ENCODE measurements around the gene N4BP3. TPM values are rescaled to one million over a fixed set of nuclear protein-coding genes. Genes with fewer than 3 reads are reported as not detected.
"Not testable (repeated sequence)": the region's sequence is repeated elsewhere in the genome, so short reads cannot be mapped to it uniquely, and the experiment has no call there.

N4BP3 gene
- total RNA-seq, 3 donors from 2014 or later: 0.32 to 9.8 (median 4.9) TPM

- H3K27me3 ChIP-seq: peaks cover 0 to 7% of the 10 kb centered on the region in 2 donors
- intact Hi-C loops (cut with DNase I; ENCODE audit: low total_unique reads): loop anchor here (10.0 kb wide), 1 partner anchor 72 kb away; no protein-coding TSS in a partner anchor
These were observed 40.6 kb upstream of the N4BP3 start for GRCh38 chr5:178072749-178073148.

GRCh38 chr5:178074266-178074952 is 38.9 kb upstream of the N4BP3 start:
- Histone ChIP-seq H3K27ac (no peak overlapping the region), H3K36me3 (no peaks in the 10 kb centered on the region), H3K4me1 (no peaks in the 10 kb centered on the region), H3K27me3 (peaks cover 0 to 7% of the 10 kb centered on the region in 2 donors), H3K9me3 (no peaks in the 10 kb centered on the region), H3K4me3 (no peak overlapping the region)
- intact Hi-C loops (cut with DNase I; ENCODE audit: low total_unique reads): loop anchor here (10.0 kb wide), 1 partner anchor 70 kb away; no protein-coding TSS in a partner anchor
- no peak for DNase-seq (ENCODE audit: low spot score in 2 of 2)
- TF ChIP-seq POLR2AphosphoS5 (IDR thresholded peaks at IDR 0.05) (no peak), POLR2A (IDR thresholded peaks at IDR 0.05) (no peak), CTCF (IDR thresholded peaks at IDR 0.05) (no peak)

More at GRCh38 chr5:178072749-178073148, 40.6 kb upstream of the N4BP3 start:
- DNase-seq (ENCODE audit: low spot score in 2 of 2): no peak
- no peaks in the 10 kb centered on the region for H3K9me3 ChIP-seq
- no peak overlapping the region for H3K27ac ChIP-seq
- H3K4me1 ChIP-seq: no peaks in the 10 kb centered on the region
- no peak for TF ChIP-seq POLR2AphosphoS5 (IDR thresholded peaks at IDR 0.05)
- no peak for TF ChIP-seq POLR2A (IDR thresholded peaks at IDR 0.05)
- no peak for TF ChIP-seq CTCF (IDR thresholded peaks at IDR 0.05)
- no peaks in the 10 kb centered on the region for H3K36me3 ChIP-seq
- no peak overlapping the region for H3K4me3 ChIP-seq

GRCh38 chr5:178076965-178077364 is 36.4 kb upstream of the N4BP3 start:
- H3K27ac ChIP-seq; H3K36me3 ChIP-seq; DNase-seq (ENCODE audit: low spot score in 2 of 2); H3K9me3 ChIP-seq; H3K27me3 ChIP-seq; H3K4me1 ChIP-seq; H3K4me3 ChIP-seq: not testable (repeated sequence)
- intact Hi-C loops (cut with DNase I; ENCODE audit: low total_unique reads): loop anchor here (10.0 kb wide), 1 partner anchor 68 kb away; no protein-coding TSS in a partner anchor

GRCh38 chr5:178077751-178078150 is 35.6 kb upstream of the N4BP3 start:
- Histone ChIP-seq H3K27ac (peak overlapping the region in 1 of 2 donors; percentile 26), H3K4me1 (no peaks in the 10 kb centered on the region), H3K4me3 (no peak overlapping the region), H3K27me3 (peaks cover 0 to 7% of the 10 kb centered on the region in 2 donors), H3K9me3 (no peaks in the 10 kb centered on the region), H3K36me3 (no peaks in the 10 kb centered on the region)
- no peak for DNase-seq (ENCODE audit: low spot score in 2 of 2)
- TF ChIP-seq CTCF (IDR thresholded peaks at IDR 0.05) (peak in 1 of 3 donors; percentile 26), POLR2AphosphoS5 (IDR thresholded peaks at IDR 0.05) (no peak)
- intact Hi-C loops (cut with DNase I; ENCODE audit: low total_unique reads): loop anchor here (10.0 kb wide), 1 partner anchor 67 kb away; no protein-coding TSS in a partner anchor

- peak overlapping the region; percentile 26 to 38 for H3K27ac ChIP-seq
- no peaks in the 10 kb centered on the region for H3K36me3 ChIP-seq
- intact Hi-C loops (cut with DNase I; ENCODE audit: low total_unique reads): loop anchor here (10.0 kb wide), 1 partner anchor 66 kb away; no protein-coding TSS in a partner anchor
- peak overlapping the region in 1 of 3 donors; percentile 37 for H3K4me3 ChIP-seq
- no peaks in the 10 kb centered on the region for H3K9me3 ChIP-seq
- TF ChIP-seq POLR2AphosphoS5 (IDR thresholded peaks at IDR 0.05) (peak in 1 of 3 donors; percentile 24), CTCF (IDR thresholded peaks at IDR 0.05) (no peak)
- DNase-seq (ENCODE audit: low spot score in 2 of 2): peak; percentile 71 to 89
- peaks cover 0 to 7% of the 10 kb centered on the region in 2 donors for H3K27me3 ChIP-seq
- no peaks in the 10 kb centered on the region for H3K4me1 ChIP-seq
These were observed 34.9 kb upstream of the N4BP3 start for GRCh38 chr5:178078197-178079010.
